ENCODE measurements around the gene ASXL3. TPM values are rescaled to one million over a fixed set of nuclear protein-coding genes. Genes with fewer than 3 reads are reported as not detected.

Gene ASXL3
- total and polyA plus RNA-seq, 10 of the 15 experiments (the other 5 are each of a cell fraction or from before 2014, with no cell fraction given), result 0.15 TPM; not detected in 9

DNA sequence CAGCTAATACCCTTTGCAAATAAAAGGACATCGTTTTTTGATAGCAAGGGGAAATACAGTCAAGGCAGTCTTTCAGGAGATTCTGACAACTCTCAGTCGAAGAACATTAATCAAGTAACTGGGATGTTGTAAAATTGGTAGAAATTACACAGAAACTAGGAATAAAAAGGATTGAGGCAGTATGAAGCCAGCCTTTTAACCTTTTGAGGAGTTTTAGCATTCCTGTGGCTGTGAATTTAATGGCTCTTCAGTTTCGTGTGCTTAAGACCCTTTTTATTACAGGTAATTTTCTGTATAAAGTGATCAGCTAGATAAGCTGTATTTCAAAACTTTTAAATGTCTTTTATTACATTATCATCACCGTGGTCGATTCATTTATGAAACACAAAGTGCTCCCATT lies 91.6 kb downstream of the ASXL3 start (continued):
- TF ChIP-seq, protein P1, sequence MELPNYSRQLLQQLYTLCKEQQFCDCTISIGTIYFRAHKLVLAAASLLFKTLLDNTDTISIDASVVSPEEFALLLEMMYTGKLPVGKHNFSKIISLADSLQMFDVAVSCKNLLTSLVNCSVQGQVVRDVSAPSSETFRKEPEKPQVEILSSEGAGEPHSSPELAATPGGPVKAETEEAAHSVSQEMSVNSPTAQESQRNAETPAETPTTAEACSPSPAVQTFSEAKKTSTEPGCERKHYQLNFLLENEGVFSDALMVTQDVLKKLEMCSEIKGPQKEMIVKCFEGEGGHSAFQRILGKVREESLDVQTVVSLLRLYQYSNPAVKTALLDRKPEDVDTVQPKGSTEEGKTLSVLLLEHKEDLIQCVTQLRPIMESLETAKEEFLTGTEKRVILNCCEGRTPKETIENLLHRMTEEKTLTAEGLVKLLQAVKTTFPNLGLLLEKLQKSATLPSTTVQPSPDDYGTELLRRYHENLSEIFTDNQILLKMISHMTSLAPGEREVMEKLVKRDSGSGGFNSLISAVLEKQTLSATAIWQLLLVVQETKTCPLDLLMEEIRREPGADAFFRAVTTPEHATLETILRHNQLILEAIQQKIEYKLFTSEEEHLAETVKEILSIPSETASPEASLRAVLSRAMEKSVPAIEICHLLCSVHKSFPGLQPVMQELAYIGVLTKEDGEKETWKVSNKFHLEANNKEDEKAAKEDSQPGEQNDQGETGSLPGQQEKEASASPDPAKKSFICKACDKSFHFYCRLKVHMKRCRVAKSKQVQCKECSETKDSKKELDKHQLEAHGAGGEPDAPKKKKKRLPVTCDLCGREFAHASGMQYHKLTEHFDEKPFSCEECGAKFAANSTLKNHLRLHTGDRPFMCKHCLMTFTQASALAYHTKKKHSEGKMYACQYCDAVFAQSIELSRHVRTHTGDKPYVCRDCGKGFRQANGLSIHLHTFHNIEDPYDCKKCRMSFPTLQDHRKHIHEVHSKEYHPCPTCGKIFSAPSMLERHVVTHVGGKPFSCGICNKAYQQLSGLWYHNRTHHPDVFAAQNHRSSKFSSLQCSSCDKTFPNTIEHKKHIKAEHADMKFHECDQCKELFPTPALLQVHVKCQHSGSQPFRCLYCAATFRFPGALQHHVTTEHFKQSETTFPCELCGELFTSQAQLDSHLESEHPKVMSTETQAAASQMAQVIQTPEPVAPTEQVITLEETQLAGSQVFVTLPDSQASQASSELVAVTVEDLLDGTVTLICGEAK (IDR thresholded peaks at IDR 0.05; ENCODE audit: borderline replicate concordance), result no peak
- TF ChIP-seq EGR1 (IDR thresholded peaks at IDR 0.05; ENCODE audit: borderline replicate concordance in 1 of 2, low read depth in 2 of 2, low read length in 2 of 2) (no peak), ETV6 (conservative IDR thresholded peaks at IDR 0.05 in 1 of 2, IDR thresholded peaks at IDR 0.05 in 1 of 2; ENCODE audit: borderline replicate concordance in 1 of 2, low read depth in 1 of 2) (no peak), HDAC6 (IDR thresholded peaks at IDR 0.05; ENCODE audit: unreplicated experiment) (no peak), ATF7 (IDR thresholded peaks at IDR 0.05; ENCODE audit: low read depth) (no peak), SIN3A (IDR thresholded peaks at IDR 0.05; ENCODE audit: low read depth, low read length) (no peak), KDM1A (IDR thresholded peaks at IDR 0.05; ENCODE audit: borderline replicate concordance) (no peak)
- TF ChIP-seq, protein P2, sequence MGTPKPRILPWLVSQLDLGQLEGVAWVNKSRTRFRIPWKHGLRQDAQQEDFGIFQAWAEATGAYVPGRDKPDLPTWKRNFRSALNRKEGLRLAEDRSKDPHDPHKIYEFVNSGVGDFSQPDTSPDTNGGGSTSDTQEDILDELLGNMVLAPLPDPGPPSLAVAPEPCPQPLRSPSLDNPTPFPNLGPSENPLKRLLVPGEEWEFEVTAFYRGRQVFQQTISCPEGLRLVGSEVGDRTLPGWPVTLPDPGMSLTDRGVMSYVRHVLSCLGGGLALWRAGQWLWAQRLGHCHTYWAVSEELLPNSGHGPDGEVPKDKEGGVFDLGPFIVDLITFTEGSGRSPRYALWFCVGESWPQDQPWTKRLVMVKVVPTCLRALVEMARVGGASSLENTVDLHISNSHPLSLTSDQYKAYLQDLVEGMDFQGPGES (IDR thresholded peaks at IDR 0.05), result no peak

Data from GM12878 (cell line).